NCI-H526 (cell line): ENCODE results near the gene KRTAP1-5.
"Not testable (repeated sequence)": the region's sequence is repeated elsewhere in the genome, so short reads cannot be mapped to it uniquely, and the experiment has no call there.

Experiments
- DNase-seq, 2 experiments: peaks; one replicate each; lab custom pipeline; 2025; lab: John Stamatoyannopoulos, UW

The KRTAP1-5 gene

DNA sequence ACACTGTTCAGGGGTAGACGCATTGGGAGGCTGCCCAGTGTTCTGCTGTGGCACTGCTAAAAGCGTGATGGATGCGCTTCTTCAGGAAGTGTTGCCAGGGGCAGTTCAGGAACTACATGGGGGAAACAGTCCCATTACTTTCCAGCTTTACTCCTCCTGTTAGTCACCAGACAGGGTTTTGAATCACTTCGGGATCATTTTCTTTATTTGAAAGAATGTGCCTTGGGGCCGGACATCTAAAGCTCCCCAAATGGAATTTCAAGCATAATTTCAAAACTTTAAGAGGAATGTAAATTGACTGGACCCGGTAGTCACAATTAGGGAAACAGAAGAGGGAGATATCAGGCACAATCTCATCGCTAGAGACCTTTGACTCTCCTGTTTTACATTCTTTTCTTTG, 21.4 kb upstream of the KRTAP1-5 start:
- no peak for DNase-seq

DNA sequence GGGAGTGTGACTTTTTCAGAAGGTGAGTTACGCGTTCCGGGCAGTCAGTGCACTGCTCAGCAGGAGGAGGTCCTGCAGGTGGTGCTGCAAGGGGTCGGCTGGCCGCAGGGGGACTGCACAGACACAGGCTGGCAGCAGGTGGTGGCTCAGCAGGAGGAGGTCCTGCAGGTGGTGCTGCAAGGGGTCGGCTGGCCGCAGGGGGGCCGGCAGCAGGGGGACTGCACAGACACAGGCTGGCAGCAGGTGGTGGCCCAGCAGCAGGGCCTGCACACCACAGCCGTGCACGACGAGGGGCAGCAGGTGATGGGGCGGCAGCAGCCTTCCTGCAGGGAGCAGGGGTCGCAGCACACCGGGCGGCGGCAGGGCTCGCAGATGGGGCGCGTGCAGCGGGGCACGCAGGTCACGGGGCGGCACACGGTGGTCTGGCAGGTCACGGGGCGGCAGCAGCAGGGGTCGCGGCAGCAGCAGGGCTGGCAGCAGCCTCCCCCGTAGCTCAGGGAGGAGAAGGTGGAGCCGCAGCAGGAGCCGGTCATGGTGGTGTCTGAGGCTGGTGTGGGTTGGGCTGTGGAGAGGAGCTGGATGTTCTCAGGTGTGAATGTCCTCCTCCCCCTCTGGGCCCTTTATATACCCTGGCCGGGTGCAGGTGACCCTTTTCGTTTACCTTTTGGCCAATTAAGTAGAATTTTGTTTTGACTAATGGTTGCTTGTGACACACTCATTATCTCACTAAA, 19.9 kb upstream of the KRTAP1-5 start, which contains the start of gene KRTAP2-1:
Gene KRTAP2-1 (minus strand): TSS at position 582 of the 731 bp plus-strand sequence. CDS start 49 bp downstream, at position 533.
- DNase-seq: not testable (repeated sequence)

DNA sequence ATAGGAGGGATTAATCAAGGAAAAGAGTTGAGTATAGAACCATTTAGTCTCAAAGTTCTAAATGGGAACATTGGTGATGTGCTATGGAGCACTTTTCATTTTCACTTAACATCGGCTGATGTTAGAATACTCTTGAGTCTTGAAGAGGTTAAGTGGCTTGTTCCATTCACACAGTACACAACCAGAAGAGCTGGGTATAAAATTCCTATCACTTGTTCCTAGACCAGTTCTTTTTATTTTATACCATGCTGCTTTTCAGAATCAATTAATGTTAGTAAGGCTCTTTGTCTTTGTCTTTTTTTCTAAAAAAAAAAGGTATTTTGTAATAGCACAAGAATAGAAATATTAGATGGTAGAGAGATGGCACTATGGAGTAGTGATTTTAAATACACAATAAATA, 15.9 kb upstream of the KRTAP1-5 start:
- no peak for DNase-seq

DNA sequence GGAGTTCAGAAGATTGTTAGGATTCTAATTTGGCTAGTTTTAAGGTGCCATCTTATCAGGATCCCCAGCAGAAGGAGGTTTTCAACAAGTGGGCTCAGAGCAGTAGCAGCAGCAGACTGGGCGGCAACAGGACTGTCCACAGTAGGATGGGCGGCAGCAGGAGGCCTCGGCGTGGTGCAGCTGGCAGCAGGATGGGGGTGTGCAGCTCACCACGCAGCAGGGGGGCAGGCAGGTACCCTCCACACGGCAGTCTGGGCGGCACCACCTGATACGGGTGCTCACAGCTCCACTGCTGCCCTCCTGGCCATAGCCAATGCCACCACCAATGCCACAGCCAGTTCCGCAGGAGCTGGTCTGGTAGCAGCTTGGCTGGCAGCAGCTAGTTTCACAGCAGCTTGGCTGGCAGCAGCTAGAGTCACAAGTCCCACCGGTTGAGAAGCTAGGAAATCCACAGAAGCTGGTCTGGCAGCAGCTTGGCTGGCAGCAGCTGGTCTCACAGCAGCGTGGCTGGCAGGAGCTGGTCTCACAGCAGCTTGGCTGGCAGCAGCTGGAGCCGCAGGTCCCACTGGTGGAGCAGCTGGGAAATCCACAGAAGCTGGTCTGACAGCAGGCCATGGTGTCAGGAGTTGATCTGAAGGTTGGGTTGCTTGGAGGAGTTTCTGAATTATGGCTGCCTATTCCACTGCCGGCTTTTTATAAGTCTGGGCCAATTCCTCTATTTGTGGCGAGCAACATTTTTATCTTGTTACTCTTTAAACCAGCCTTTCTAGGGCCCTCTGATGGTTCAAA, 14.0 kb upstream of the KRTAP1-5 start, which contains the start of gene KRTAP1-1:
Gene KRTAP1-1 (minus strand): TSS at position 668 of the 789 bp plus-strand sequence. CDS start 53 bp downstream, at position 615.
- peak in 1 of 2 experiments; percentile 13 for DNase-seq

DNA sequence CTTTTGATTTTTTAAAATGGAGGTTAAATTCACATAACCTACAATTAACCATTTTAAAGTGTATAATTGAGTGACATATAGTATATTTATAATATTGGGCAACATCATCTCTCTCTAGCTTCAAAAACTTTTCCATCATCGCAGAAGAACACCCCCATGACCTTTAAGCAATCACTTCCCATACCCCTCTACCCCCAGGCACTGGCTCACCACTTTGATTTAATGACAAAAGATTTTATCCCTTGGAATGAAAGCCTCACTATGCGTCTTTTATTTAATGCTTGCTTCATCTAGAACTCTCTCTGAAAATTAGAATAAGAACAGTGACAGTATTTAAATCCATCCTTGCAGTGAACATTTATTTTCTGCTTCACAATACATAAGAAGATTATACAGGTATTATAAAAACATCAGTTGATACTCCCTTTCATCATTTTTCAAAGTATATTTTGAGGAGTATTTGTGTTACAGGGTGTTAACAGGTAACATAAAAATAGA, 10.9 kb upstream of the KRTAP1-5 start:
- no peak for DNase-seq

DNA sequence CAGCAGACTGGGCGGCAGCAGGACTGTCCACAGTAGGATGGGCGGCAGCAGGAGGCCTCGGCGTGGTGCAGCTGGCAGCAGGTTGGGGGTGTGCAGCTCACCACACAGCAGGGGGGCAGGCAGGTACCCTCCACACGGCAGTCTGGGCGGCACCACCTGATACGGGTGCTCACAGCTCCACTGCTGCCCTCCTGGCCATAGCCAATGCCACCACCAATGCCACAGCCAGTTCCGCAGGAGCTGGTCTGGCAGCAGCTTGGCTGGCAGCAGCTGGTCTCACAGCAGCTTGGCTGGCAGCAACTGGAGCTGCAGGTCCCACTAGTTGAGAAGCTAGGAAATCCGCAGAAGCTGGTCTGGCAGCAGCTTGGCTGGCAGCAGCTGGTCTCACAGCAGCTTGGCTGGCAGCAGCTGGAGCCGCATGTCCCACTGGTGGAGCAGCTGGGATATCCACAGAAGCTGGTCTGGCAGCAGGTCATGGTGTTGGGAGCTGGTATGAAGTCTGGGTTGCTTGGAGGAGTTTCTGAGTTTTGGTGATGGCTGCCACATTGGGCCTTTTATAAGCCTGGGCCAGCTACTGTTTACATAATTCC, 7.4 kb upstream of the KRTAP1-5 start, which contains the start of gene KRTAP1-3:
Gene KRTAP1-3 (minus strand): TSS at position 529 of the 590 bp plus-strand sequence. CDS start 53 bp downstream, at position 476.
- DNase-seq: not testable (repeated sequence)

DNA sequence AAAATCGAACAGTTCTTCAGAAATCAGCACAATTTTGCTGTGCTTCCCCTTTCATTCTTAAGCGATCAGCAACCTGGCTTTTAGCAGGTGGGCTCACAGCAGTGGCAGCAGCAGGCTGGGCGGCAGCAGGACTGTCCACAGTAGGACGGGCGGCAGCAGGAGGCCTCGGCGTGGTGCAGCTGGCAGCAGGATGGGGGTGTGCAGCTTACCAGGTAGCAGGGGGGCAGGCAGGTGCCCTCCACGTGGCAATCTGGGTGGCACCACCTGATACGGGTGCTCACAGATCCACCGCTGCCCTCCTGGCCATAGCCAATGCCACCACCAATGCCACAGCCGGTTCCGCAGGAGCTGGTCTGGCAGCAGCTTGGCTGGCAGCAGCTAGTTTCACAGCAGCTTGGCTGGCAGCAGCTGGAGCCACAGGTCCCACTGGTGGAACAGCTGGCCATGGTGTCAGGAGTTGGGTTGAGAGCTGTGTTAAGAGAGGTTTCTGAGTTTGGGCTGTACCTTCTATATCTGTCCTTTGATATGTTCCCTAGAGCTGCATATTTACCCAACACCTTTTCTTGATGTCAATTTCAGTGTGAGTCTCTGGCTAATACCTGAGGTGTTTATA, 2.7 kb upstream of the KRTAP1-5 start, which contains the start of gene KRTAP1-4:
Gene KRTAP1-4 (minus strand): TSS at position 563 of the 613 bp plus-strand sequence. CDS start 117 bp downstream, at position 446.
- DNase-seq: no peak

DNA sequence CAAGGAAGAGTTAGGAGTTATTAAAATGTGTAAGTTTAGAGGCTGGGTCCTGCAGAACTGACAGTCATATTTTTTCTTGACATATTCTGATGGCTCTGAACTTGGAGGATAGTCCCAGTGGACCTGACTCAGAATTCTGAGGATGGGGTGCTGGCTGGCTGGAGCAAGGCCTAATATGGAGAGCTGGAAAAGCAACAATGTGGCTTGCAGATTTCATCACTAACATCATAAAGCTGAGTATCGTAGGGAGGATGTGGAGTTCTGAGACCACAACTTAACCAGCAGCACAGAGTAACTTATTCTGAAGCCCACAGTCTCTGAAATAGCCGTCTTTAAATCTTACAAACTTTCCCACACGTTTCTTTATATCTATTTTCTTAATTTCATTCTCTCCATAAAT, 2.3 kb downstream of the KRTAP1-5 start:
- DNase-seq: no peak

DNA sequence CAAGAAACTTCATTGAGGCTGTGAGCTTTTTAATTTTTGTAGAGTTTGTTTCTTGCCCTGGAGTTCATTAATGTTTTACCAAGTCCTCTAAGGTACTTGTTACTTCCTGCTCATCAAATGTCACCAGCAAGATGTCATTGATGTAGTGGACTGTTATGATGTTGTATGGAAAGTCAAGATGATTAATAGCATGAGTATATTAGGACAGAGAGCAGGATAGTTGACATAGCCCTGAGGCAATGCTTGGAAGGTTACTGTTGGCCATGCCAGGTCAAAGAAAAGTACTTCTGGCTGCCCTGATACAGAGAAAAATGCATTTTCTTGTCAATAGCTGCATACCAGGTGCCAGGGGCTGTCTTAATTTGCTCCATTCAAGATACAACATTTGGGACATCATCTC, 6.7 kb downstream of the KRTAP1-5 start:
- DNase-seq: no peak

DNA sequence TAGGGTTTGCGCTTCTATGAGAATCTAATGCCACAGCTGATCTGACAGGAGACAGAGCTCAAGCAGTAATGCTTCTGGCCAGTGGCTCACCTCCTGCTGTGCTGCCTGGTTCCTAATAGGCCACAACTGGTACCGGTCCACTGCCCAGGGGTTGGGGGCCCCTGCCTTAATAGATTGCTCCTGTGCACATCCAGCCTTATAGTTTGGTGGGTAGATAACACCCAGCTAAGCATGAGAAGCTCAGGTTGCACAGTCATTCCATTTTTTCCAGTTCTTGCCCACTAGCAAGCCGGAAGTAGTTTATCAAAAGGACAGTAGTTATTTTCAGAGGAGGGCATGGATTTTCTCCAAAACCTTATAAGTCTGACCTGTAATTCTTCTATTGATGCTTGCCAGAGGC, 7.6 kb downstream of the KRTAP1-5 start:
- no peak for DNase-seq

DNA sequence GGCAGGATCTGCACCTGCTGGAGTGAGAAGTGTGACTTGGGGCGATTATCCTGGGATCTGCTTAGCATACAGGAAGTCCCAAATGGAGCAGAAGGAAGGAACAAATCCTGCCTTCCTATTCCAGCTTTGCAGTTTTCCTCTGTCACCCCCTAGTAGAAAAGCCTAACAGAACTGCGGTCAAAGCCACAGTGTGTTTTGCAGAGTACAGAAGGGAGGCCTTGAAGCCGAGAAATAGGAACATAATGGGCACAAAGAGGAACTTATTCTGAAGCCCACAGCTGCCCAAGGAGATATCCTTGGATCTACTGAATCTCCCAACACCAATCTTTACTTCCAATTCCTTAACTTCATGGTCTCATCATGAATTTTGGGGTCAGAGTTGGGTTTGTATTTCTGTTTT, 8.5 kb downstream of the KRTAP1-5 start:
- no peak for DNase-seq

DNA sequence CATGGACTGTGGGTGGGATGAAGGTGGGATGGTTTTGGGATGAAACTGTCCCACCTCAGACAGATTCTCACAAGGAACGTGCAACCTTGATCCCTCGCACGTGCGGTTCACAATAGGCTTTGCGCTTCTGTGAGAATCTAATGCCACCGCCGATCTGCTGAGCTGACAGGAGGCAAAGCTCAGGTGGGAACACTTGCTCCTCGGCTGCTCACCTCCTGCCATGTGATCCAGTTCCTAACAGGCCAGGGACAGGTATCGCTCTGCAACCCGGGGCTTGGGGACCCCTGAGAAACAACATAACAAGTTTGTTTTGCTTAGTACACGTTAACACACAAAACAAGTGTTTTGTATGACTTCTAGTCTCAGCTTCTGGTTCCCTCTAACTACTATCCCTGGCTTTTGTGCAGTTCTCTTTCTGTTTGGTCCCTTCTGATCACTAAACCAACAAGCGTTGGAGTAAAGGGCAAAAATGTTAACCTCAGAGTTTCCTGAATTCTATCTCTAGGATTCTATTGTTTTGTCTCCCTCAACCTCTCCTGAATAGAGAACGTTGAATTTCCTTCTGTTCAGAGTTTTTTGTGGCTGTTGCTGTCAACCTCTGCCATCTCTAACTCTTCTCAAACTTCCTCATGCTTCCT, 10.3 kb downstream of the KRTAP1-5 start:
- no peak for DNase-seq

DNA sequence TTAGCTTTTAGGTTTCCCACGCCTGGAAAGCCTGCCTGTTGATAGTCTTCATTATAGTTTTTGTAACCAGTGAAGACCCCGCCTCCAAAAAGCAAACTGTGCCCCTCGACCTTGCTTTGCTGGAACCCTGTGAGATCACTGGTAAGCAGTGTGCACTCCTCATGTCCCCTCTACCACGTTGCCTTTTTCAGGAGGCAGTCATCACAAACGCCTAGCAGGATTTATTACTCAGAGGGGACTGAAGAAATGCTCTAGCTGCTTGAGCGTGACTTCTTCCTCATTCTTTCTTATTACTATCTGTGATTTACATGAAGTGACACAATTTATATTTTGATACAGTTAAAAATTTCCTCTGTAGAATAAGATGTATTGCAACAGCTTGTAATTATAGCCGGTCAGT, 11.6 kb downstream of the KRTAP1-5 start:
- DNase-seq: no peak

DNA sequence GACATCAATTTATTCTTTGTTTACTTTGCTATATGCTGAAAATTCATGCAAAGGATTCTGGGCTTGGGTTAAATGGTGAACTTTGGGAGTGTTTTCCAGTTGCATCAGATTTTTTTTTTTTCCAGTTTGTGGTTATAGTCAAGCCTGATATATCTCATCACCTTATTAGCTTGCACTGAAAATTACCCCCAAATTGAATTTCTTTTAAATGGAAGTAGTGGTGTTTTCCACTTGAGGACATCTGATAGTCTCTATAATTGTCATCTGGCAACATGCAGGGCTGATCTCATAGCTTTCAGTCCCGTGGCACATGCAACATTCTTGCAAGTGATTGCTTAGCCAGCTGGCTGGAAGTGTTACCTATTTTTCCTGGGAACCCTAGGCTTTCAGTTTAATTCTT, 13.4 kb downstream of the KRTAP1-5 start:
- no peak for DNase-seq

DNA sequence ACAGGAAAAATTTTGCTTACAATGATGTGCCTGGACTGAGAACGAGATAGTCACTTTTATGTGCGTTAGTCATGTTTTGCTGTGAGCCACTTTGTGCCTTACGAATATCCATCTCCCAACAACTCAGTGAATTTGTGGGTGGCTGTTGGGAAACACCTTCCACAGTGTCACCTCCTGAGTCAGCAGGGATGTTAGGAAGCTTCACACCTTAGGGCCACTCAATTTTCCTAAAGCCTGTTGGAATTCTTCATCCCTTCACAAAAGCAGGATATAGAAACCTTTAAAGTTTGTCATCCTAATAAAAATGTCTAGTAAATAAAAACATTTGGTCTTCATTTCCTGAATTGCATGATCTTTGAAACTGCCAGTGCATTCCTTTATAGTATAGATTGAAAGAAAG, 13.8 kb downstream of the KRTAP1-5 start:
- DNase-seq: no peak

DNA sequence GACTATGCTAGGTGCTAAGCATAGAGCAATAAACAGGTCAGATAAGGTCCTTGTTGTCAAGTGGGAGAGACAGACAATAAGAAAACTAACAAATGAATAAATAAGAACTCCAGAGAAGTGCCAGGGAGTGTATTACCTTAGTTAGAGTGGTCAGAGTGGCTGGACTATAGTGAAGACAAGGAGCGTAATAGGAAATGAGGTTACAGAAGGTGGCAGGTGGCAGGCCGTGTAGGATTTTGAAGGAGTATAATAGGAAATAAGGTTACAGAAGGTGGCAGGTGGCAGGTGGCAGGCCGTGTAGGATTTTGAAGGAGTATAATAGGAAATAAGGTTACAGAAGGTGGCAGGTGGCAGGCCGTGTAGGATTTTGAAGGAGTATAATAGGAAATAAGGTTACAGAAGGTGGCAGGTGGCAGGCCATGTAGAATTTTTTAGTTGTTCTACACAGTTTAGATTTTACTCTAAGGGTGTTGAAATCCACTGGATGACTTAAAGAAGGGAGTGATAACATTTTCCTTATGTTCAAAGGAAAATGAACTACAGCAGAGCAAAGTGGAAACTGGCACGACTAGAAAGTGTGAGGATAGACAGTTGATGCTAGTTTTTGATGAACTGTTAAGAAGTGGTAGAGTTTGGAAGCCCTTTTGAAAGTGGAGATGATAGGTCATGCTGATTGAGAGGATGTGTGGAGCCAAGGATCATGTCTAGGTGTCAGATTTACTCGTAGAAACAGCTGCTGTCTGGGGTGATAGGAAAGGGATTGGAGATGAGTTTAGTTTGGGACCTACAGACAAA, 14.5 kb downstream of the KRTAP1-5 start:
- no peak for DNase-seq

DNA sequence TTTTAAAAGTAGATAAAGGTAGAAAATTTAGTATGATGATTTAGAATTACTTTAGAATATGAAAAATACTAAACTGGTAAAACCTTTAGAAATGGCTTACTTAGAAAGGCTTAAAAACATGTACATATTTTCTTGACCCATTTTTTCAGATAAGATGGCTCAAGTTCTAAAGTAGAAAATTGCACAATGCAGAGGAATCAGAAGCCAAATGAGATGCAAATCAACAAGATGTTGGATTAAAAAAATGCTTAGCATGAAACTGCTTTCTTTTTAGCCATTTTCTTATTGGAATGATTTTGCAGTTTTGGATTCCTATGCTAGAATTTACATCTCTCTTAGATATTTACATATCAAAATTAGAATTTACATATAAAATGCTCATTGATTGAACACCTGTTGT, 16.6 kb downstream of the KRTAP1-5 start:
- peak; percentile 33 to 63 for DNase-seq

DNA sequence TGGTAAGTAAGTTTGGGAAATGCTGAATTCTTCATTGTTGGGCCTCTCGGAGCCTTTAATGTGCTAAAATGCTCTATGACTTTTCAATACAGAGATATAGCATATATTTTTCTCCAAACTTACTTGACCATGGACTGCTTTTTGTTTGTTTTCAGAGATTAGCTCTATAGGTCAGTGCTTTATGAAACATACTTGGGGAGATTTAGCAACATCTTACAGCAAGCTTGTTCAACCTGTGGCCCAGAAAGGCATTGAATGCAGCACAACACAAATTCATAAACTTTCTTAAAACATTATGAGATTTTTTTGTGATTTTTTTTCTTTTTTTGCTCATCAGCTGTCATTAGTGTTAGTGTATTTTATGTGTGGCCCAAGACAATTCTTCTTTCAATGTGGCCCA, 17.1 kb downstream of the KRTAP1-5 start:
- no peak for DNase-seq

DNA sequence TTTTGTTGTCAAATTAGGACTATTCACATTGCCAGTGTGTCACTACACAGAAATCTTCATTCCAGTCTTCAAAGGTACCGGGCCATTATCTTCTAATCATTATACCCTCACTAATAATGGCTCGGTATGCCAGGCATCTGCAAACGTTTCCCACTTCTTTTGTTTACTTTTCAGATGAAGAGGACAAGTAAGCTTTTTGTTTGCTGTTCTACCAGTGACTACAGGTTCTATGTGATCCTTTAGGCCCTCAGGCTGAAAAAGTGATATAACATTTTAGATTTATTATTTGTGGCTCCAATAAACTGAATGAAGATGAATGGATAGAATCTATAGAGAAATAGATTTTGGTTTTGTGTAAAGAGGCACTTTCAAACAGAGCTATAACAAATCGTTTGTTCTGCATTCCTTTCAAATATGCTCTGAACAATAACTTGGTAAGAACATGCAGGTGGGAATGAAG, 17.7 kb downstream of the KRTAP1-5 start:
- DNase-seq: peak; percentile 28 to 50

DNA sequence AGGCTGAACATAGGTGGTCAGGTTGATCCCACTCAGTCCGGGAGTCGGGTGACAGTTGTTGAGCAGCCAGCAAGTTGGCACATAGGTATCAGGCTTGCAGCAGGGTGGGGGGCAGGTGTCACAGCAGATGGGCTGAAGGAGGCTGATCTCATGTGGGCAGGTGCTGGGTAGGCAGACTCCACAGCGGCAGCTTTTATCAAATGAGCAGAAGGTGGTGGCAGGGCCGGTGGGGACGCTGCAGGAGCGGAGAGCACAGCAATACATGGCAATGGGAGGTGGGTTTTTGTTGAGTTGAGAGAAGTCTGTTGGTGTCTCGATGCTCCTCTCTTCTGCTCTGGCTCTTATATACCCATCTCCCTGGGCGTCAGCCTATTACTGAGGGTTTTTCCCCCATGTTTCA, 18.2 kb downstream of the KRTAP1-5 start, which contains the start of gene KRTAP3-1:
Gene KRTAP3-1 (minus strand): TSS at position 318 of the 400 bp plus-strand sequence. CDS start 54 bp downstream, at position 264.
- DNase-seq: peak; percentile 36 to 80
